ENCODE measurements around the gene METAP1. TPM values are rescaled to one million over a fixed set of nuclear protein-coding genes. Genes with fewer than 3 reads are reported as not detected.
"Not testable (repeated sequence)": the region's sequence is repeated elsewhere in the genome, so short reads cannot be mapped to it uniquely, and the experiment has no call there.

The METAP1 gene
- total RNA-seq, 1 donor from 2014 or later = 41.9 TPM

DNA sequence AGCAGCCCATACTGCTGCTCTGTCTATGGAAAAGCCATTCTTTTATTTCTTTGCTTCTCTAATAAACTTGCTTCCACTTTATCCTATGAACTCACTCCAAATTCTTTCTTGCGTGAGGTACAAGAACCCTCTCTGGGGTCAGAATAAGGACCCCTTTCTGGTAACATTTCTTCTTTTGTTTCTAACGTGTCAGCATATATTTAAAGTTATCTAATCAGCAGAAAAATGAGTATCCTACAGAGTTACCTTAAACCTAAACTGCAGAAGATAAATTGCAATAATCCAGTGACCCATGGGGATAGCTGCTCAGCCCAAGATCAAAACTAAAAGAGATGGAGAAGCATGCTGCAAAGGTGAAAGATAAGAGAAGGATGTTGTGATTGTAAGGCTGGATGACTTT, 89.1 kb downstream of the METAP1 start:
- TF ChIP-seq, protein P1, sequence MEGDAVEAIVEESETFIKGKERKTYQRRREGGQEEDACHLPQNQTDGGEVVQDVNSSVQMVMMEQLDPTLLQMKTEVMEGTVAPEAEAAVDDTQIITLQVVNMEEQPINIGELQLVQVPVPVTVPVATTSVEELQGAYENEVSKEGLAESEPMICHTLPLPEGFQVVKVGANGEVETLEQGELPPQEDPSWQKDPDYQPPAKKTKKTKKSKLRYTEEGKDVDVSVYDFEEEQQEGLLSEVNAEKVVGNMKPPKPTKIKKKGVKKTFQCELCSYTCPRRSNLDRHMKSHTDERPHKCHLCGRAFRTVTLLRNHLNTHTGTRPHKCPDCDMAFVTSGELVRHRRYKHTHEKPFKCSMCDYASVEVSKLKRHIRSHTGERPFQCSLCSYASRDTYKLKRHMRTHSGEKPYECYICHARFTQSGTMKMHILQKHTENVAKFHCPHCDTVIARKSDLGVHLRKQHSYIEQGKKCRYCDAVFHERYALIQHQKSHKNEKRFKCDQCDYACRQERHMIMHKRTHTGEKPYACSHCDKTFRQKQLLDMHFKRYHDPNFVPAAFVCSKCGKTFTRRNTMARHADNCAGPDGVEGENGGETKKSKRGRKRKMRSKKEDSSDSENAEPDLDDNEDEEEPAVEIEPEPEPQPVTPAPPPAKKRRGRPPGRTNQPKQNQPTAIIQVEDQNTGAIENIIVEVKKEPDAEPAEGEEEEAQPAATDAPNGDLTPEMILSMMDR (IDR thresholded peaks at IDR 0.05; ENCODE audit: insufficient read depth, low read length, severe bottlenecking) = no peak
- no peaks in the 10 kb centered on the region for H3K27me3 ChIP-seq (ENCODE audit: control insufficient read depth, insufficient read depth, low read length)
- FAIRE-seq = no peak
- no peak for DNase-seq (ENCODE audit: low read depth)
- H3K36me3 ChIP-seq (ENCODE audit: control insufficient read depth, insufficient read depth, low read length) = peaks cover 23% of the 10 kb centered on the region
- H3K4me3 ChIP-seq (ENCODE audit: low read depth, low read length) = no peak overlapping the region

DNA sequence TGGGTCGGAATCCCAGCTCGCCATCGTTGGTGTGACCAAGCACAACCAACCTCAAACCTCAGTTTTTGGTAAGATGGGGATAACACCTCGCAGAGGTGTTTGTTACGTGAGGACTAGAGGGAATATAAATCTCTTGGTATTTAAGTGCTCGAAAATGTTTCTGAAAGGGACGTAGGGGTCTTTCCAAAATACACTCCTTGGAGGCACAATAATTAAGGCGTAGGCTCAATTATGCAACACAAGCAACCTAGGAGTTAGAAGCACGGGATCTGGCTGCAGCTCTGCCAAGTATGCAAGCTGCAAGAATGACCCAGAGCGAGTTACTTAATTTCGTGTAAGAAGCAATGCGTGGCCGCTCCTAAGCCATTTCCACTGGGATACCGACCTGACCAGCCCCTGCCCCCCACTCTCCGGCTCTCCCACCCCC, 92.5 kb downstream of the METAP1 start:
- H3K36me3 ChIP-seq (ENCODE audit: control insufficient read depth, insufficient read depth, low read length) = peaks cover 13% of the 10 kb centered on the region
- no peaks in the 10 kb centered on the region for H3K27me3 ChIP-seq (ENCODE audit: control insufficient read depth, insufficient read depth, low read length)
- TF ChIP-seq, protein P1 (IDR thresholded peaks at IDR 0.05; ENCODE audit: insufficient read depth, low read length, severe bottlenecking) = no peak
- peak overlapping the region; percentile 83 for H3K4me3 ChIP-seq (ENCODE audit: low read depth, low read length)
- DNase-seq (ENCODE audit: low read depth) (peak; percentile 70), FAIRE-seq (no peak)

DNA sequence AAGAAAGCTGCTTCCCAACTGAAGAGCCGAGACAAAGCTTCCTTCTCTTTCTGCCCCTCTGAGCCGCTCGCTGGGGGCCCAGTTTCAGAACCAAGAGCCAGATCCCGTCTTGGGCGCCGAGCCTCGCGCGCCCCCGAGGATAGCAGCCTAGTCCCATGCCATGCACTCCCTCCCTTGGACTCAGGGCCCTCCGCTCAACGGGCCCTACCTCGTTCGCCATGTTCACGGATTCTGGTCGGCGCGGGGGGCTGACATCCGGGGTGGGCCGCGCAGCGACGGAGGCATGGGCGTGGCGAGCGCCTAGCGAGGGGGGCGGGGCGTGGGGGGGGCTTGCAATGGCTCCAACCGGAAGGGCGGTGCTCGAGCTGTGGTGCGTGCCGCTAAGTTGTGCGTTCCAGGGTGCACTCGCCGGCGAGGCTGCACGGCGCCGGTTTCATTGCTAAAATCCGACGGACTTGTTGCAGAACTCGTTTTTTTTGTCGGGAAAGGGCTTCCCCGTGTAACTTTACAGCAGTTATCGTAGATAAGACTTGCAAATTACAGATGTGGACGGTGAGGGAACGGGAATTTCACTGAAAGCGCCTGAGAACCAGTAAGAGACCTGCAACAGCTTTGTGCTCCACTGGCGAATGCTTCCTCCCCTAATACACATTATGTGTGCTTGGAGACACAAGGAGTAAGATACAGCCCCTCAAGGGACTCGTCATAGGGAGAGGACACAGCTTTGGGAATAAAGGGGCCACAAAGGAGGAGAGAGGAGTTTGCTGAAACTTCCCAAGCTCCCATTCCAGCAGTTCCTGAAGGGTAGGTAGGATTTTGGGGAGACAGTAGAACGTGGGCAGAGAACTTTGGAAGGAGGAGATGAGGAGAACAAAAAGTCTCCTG, 93.2 kb downstream of the METAP1 start, which contains the start of gene ADH5:
TSS of gene ADH5 (minus strand) at position 308 of the 885 bp plus-strand sequence. CDS start at position 220, 88 bp downstream.
- TF ChIP-seq, protein P1 (IDR thresholded peaks at IDR 0.05; ENCODE audit: insufficient read depth, low read length, severe bottlenecking) = no peak
- peak within 1 kb of the TSS; percentile 83 for H3K4me3 ChIP-seq (ENCODE audit: low read depth, low read length)
- peaks cover 13% of the 10 kb centered on the region for H3K36me3 ChIP-seq (ENCODE audit: control insufficient read depth, insufficient read depth, low read length)
- DNase-seq (ENCODE audit: low read depth) (peak; percentile 59), FAIRE-seq (no peak)
- no peaks in the 10 kb centered on the region for H3K27me3 ChIP-seq (ENCODE audit: control insufficient read depth, insufficient read depth, low read length)

DNA sequence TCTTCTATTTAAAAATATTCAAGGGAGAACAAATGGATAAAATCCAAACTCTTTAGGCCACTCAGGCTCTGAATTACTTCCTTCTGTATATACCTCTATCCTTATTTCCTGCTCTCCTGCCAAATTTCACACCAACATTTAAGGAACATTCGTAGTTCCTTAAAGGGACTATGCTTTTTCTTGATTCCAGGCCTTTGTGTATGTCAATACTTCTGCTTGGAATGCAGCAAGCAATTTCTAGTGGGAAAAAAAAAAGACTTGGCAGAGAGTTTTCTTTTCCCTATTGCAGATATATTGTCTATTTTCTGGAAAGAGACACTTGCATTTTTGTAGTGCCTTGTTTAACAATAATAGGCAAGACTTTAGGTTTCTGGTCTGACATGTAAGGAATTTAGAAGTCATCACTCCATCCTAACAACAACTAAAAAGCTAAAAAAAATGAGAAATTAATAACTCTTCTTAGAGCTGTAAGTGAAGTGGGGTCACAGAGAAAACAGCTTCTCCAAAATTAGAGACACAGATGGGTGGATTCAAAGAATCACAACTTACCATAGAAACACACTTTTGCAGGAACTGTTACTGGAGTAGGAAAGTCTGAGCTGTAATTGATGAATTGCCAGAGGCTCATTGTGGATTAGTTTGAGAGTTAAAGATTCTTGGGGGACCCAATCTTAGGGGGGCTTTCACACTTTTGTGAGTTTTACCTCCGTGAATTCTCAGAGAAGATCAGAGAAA, 95.1 kb downstream of the METAP1 start:
- peak overlapping the region; percentile 83 for H3K4me3 ChIP-seq (ENCODE audit: low read depth, low read length)
- no peak for FAIRE-seq

DNA sequence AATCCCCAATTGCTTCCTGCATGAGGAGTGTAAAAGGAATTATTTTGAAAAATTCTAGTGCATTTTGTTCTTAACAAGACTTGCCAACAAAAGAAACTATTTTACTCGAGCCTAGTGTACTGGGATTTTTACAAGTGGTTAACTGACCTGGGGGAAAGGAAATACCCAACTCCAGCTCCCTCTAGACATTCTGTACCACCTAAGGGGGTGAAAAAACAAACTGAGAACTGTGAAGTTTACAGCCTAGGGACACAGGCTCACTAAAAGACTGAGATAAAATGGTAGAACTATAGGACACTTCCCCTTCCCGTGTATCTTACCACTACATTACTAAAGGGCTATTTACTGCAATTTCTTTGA, 95.7 kb downstream of the METAP1 start:
- FAIRE-seq (no peak), DNase-seq (ENCODE audit: low read depth) (no peak)

More for the DNA sequence above, 95.1 kb downstream of the METAP1 start:
- TF ChIP-seq, protein P1 (IDR thresholded peaks at IDR 0.05; ENCODE audit: insufficient read depth, low read length, severe bottlenecking) = no peak
- H3K27me3 ChIP-seq (ENCODE audit: control insufficient read depth, insufficient read depth, low read length) = no peaks in the 10 kb centered on the region
- peaks cover under 1% of the 10 kb centered on the region for H3K36me3 ChIP-seq (ENCODE audit: control insufficient read depth, insufficient read depth, low read length)
- peak; percentile 17 for DNase-seq (ENCODE audit: low read depth)

DNA sequence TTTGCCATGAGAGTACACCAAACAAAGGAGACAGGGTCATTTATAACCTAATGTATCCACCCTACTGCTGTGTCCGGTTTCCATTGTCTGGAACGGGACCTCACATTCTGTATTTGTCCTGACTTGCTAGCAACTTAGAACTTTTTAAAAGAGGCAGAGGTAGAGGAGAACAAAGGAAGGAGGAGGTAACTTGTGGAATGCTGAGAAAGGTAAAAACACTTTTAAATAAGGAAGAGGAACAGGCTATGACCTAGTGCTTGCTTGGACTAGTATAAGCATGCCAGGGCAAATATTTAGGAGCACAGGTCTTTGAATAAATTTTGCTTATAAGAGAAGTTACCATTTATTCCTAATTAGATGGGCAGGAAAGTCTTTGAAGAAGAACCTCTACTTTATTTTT, 96.3 kb downstream of the METAP1 start:
- H3K27me3 ChIP-seq (ENCODE audit: control insufficient read depth, insufficient read depth, low read length); H3K4me3 ChIP-seq (ENCODE audit: low read depth, low read length); FAIRE-seq; H3K36me3 ChIP-seq (ENCODE audit: control insufficient read depth, insufficient read depth, low read length): not testable (repeated sequence)
- peak; percentile 81 for DNase-seq (ENCODE audit: low read depth)

More for the DNA sequence above, 95.7 kb downstream of the METAP1 start:
- Histone ChIP-seq H3K4me3 (ENCODE audit: low read depth, low read length) (peak overlapping the region; percentile 83), H3K27me3 (ENCODE audit: control insufficient read depth, insufficient read depth, low read length) (no peaks in the 10 kb centered on the region), H3K36me3 (ENCODE audit: control insufficient read depth, insufficient read depth, low read length) (no peaks in the 10 kb centered on the region)
- TF ChIP-seq, protein P1 (IDR thresholded peaks at IDR 0.05; ENCODE audit: insufficient read depth, low read length, severe bottlenecking) = no peak
